ENCODE results near the gene RAPGEF3. TPM values are rescaled to one million over a fixed set of nuclear protein-coding genes. Genes with fewer than 3 reads are reported as not detected.

Gene RAPGEF3
- total and polyA plus RNA-seq, 2 of the 8 experiments (the other 6 are each of a cell fraction or from before 2014, with no cell fraction given) = 5.0 to 9.4 TPM

DNA sequence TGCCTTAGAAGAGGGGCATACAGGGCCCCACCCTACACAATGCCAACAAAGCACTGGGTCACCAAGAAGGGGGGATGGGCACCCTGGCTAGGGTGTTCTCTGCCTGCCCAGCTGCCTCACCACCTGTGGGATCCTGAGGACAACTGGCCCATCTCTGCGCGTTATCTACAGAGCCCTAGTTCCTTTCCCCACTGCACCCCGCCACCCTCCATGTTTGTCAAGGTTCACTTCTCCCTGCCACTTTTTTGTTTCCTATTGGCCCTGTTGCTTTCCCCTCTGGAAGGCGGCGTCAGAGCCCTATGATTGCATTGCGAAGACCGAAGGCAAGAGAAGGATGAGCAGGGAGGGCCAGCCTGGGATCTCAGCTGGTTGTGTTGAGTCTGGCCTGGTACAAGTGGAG lies 16.0 kb upstream of the RAPGEF3 start:
- no peak for FAIRE-seq
- CTCF ChIA-PET (ENCODE audit: partially characterized antibody) = interaction anchor here (1.5 to 58.8 kb wide), 5 partner anchors 7 to 81 kb away, joined by 4 to 2442 read pairs (median 318); partner anchors contain the start of genes ENDOU, RAPGEF3 and RPAP3
- WGBS, 2 experiments (ENCODE audit: extremely low coverage in 1 of 2, insufficient coverage in 1 of 2, insufficient read length in 1 of 2, insufficient replicate concordance in 2 of 2, low coverage in 1 of 2, low lambda C conversion rate in 2 of 2, missing lambda C conversion rate in 1 of 2) = 90% methylated on average over 7 of the region's 7 CpGs; no CpG with 5 or more reads in 1 of the 2 experiments
- no peak for TF ChIP-seq KDM5A (IDR thresholded peaks at IDR 0.05; ENCODE audit: low read length)
- TF ChIP-seq BRCA1 (IDR thresholded peaks at IDR 0.05; ENCODE audit: low read depth, low read length) = no peak
- no peak for TF ChIP-seq CTBP2 (IDR thresholded peaks at IDR 0.05; ENCODE audit: borderline replicate concordance, insufficient read depth, insufficient read length, low read length)
- TF ChIP-seq KDM1A (IDR thresholded peaks at IDR 0.05; ENCODE audit: borderline replicate concordance, low read length) = no peak
- no peak for TF ChIP-seq EZH2 (IDR thresholded peaks at IDR 0.05; ENCODE audit: low read depth, low read length, severe bottlenecking)
- TF ChIP-seq POU5F1 (IDR thresholded peaks at IDR 0.05; ENCODE audit: low read depth, low read length) = no peak
- no peak for TF ChIP-seq CHD1 (IDR thresholded peaks at IDR 0.05; ENCODE audit: low read depth, low read length)
- TF ChIP-seq CBX8 (IDR thresholded peaks at IDR 0.05; ENCODE audit: borderline replicate concordance, low read depth, low read length) = no peak
- no peak for TF ChIP-seq EP300 (IDR thresholded peaks at IDR 0.05; ENCODE audit: borderline replicate concordance in 1 of 2, low read depth in 2 of 2, low read length in 2 of 2)
- TF ChIP-seq, protein P1, sequence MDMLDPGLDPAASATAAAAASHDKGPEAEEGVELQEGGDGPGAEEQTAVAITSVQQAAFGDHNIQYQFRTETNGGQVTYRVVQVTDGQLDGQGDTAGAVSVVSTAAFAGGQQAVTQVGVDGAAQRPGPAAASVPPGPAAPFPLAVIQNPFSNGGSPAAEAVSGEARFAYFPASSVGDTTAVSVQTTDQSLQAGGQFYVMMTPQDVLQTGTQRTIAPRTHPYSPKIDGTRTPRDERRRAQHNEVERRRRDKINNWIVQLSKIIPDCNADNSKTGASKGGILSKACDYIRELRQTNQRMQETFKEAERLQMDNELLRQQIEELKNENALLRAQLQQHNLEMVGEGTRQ (IDR thresholded peaks at IDR 0.05; ENCODE audit: low read length) = no peak
- no peak for TF ChIP-seq SIX5 (IDR thresholded peaks at IDR 0.05; ENCODE audit: low read depth, low read length)
- TF ChIP-seq SRF (IDR thresholded peaks at IDR 0.05; ENCODE audit: low read depth, low read length) = no peak
- TF ChIP-seq JUN (IDR thresholded peaks at IDR 0.05; ENCODE audit: low read depth, low read length) = no peak

More for the DNA sequence above, 16.0 kb upstream of the RAPGEF3 start:
- H2BK120ac ChIP-seq (replicated peaks; ENCODE audit: low read depth, low read length) = no peak overlapping the region
- no peak overlapping the region for H4K8ac ChIP-seq (ENCODE audit: extremely low read depth, insufficient read depth, low read length)
- no peaks in the 10 kb centered on the region for H3K9me3 ChIP-seq (ENCODE audit: insufficient read depth in 2 of 2, low read depth in 1 of 2, low read length in 1 of 2)
- H3K23ac ChIP-seq (ENCODE audit: insufficient read length) = no peak overlapping the region
- no peaks in the 10 kb centered on the region for H3K79me2 ChIP-seq (ENCODE audit: control insufficient read depth in 1 of 2, insufficient read depth in 2 of 2, low read length in 2 of 2)
- peaks cover 0 to 17% (median 8%) of the 10 kb centered on the region in 4 experiments; a peak in 4 of 7 replicates for H3K27me3 ChIP-seq (replicated peaks in 1 of 4; ENCODE audit: control insufficient read depth in 3 of 4, extremely low read depth in 1 of 4, insufficient read depth in 3 of 4, low read length in 3 of 4)
- H3K4me3 ChIP-seq (ENCODE audit: extremely low read depth in 1 of 4, insufficient read depth in 2 of 4, low read depth in 3 of 4, low read length in 4 of 4) = no peak overlapping the region
- DNase-seq (ENCODE audit: low read depth in 1 of 2, low spot score in 2 of 2) = no peak
- H4K91ac ChIP-seq (replicated peaks; ENCODE audit: insufficient read length, low read length) = no peak overlapping the region
- no peaks in the 10 kb centered on the region for H3K79me1 ChIP-seq (ENCODE audit: low read depth, low read length)
- no peak overlapping the region for H3K56ac ChIP-seq (replicated peaks; ENCODE audit: insufficient read length, low read depth, low read length)
- H2AFZ ChIP-seq (ENCODE audit: low read length) = no peak overlapping the region
- POLR2A ChIA-PET (ENCODE audit: partially characterized antibody) = interaction anchor here (10.3 to 10.5 kb wide), 2 partner anchors 17 to 33 kb away, joined by 78 to 79 read pairs; partner anchors contain the start of gene RAPGEF3
- H3K27ac ChIP-seq (ENCODE audit: low read depth, low read length) = no peak overlapping the region
- H4K20me1 ChIP-seq (replicated peaks in 1 of 2; ENCODE audit: control insufficient read depth in 1 of 2, insufficient read depth in 2 of 2, low read length in 2 of 2) = peaks cover 0 to 3% of the 10 kb centered on the region in 2 experiments
- no peak overlapping the region for H3K4ac ChIP-seq (replicated peaks; ENCODE audit: insufficient read length, low read depth, low read length)
- no peak overlapping the region for H2BK5ac ChIP-seq (ENCODE audit: low read depth, low read length)
- no peak overlapping the region for H3K14ac ChIP-seq (ENCODE audit: insufficient read length)
- peaks cover 4% of the 10 kb centered on the region; the same call in 1 of the 2 replicates for H3K23me2 ChIP-seq (ENCODE audit: low read depth, low read length)
- H3K4me2 ChIP-seq (ENCODE audit: insufficient read depth in 1 of 2, low read depth in 2 of 2, low read length in 2 of 2) = no peak overlapping the region; a peak in 1 of 4 replicates
- H2AK5ac ChIP-seq (ENCODE audit: low read depth, low read length) = no peak overlapping the region
- no peak overlapping the region for H2BK20ac ChIP-seq (ENCODE audit: low read length)
- no peak overlapping the region for H2BK15ac ChIP-seq (ENCODE audit: low read length)
- H3K18ac ChIP-seq (ENCODE audit: extremely low read depth, low read length) = no peak overlapping the region
- H3K4me1 ChIP-seq (replicated peaks in 1 of 4; ENCODE audit: control insufficient read depth in 3 of 4, insufficient read depth in 4 of 4, low read length in 3 of 4) = peaks cover 0 to 22% (median 15%) of the 10 kb centered on the region in 4 experiments; a peak in 6 of 7 replicates
- H2BK12ac ChIP-seq (ENCODE audit: low read depth, low read length) = peak overlapping the region; percentile 50; the same call in 1 of the 2 replicates
- no peak overlapping the region for H3K9ac ChIP-seq (replicated peaks in 1 of 4; ENCODE audit: extremely low read depth in 1 of 4, low read depth in 3 of 4, low read length in 3 of 4)
- H3K36me3 ChIP-seq (ENCODE audit: control insufficient read depth in 2 of 4, insufficient read depth in 4 of 4, low read length in 3 of 4) = no peaks in the 10 kb centered on the region
- H4K5ac ChIP-seq (ENCODE audit: insufficient read length, low read depth, low read length) = no peak overlapping the region

Data from H1 (cell line).